GM12878 (cell line): ENCODE data around the gene WNK2. TPM values are rescaled to one million over a fixed set of nuclear protein-coding genes. Genes with fewer than 3 reads are reported as not detected.

Source experiments
- CBX5 ChIP-seq: sonication (generic); IDR thresholded peaks from 2 replicates; pipeline ENCODE4 v1.6.1; 2016; ENCODE audit warnings: low read depth, moderate library complexity, mild to moderate bottlenecking, inconsistent platforms
- CEBPB ChIP-seq, 2 experiments: fragments of 150-350 bp in 1 of 2; IDR thresholded peaks; 2 replicates each; pipeline ENCODE4 v1.6.1; 2012 to 2014; ENCODE audit warnings: low read depth in 2 of 2, low read length in 2 of 2, borderline replicate concordance in 1 of 2, inconsistent platforms in 1 of 2
- CUX1 ChIP-seq: IDR thresholded peaks from 2 replicates; pipeline ENCODE4 v1.6.1; 2012; ENCODE audit warnings: improper control_type of control experiment, low read depth, low read length; ENCODE audit not compliant: insufficient replicate concordance
- E4F1 ChIP-seq: fragments of 450-650 bp; IDR thresholded peaks from 2 replicates; pipeline ENCODE4 v1.6.1; 2018; ENCODE audit warnings: borderline replicate concordance, mild to moderate bottlenecking; ENCODE audit not compliant: partially characterized antibody
- EZH2 ChIP-seq: IDR thresholded peaks from 2 replicates; pipeline ENCODE4 v1.6.1; 2012; ENCODE audit warnings: low read depth, mild to moderate bottlenecking, control low read depth, inconsistent platforms, low read length, borderline replicate concordance; ENCODE audit not compliant: control insufficient read depth
- GABPA ChIP-seq: IDR thresholded peaks from 2 replicates; pipeline ENCODE4 v1.6.1; 2014; ENCODE audit warnings: antibody characterized with exemption, low read depth, mild to moderate bottlenecking, inconsistent platforms
- IKZF1 ChIP-seq: fragments of 450-650 bp; conservative IDR thresholded peaks from 2 replicates; pipeline ENCODE4 v1.6.1; 2017; ENCODE audit warnings: antibody characterized with exemption, mild to moderate bottlenecking
- NKRF ChIP-seq: fragments of 450-650 bp; conservative IDR thresholded peaks from 2 replicates; pipeline ENCODE4 v1.6.1; 2017; ENCODE audit warnings: mild to moderate bottlenecking, moderate library complexity
- NRF1 ChIP-seq: conservative IDR thresholded peaks from 2 replicates; pipeline ENCODE4 v1.6.1; 2011; ENCODE audit warnings: mild to moderate bottlenecking, low read depth, low read length, improper control_type of control experiment
- RBBP5 ChIP-seq: fragments of 200-600 bp; sonication (generic); conservative IDR thresholded peaks from 2 replicates; pipeline ENCODE4 v1.6.1; 2016
- polyA plus RNA-seq, 11 experiments: library from polyadenylated mRNA; depleted of rRNA in 4 of 11; unstranded in 6 of 11; stranded (reverse) in 5 of 11; fragments of >200 nt; fragmentation: Nextera tagmentation in 4 of 11; fragmentation: Illumina TruSeq in 1 of 11; extraction: Ambion mirVana in 4 of 11; extraction: Trizol in 1 of 11; gene quantifications; 1 replicate in 1 of 11; 2 replicates in 10 of 11; pipeline versions ENCODE4 v1.2.1 to v1.2.3, GENCODE V29; 2011 to 2016; ENCODE audit warnings: inconsistent platforms in 2 of 11, missing spikeins in 2 of 11, low read depth in 1 of 11
- total RNA-seq, 4 experiments: library from RNA; depleted of rRNA in 3 of 4; stranded (reverse); fragments of >200 nt in 3 of 4; fragmentation: Illumina TruSeq in 1 of 4; extraction: Trizol in 1 of 4; gene quantifications; 2 replicates each; pipeline versions ENCODE4 v1.2.1 to v1.2.3, GENCODE V29; 2013 to 2021
- TF ChIP-seq, protein P1 (sequence below): fragments of 450-650 bp; IDR thresholded peaks from 2 replicates; pipeline ENCODE4 v1.6.1; 2016; ENCODE audit warnings: mild to moderate bottlenecking, moderate library complexity, borderline replicate concordance

Gene WNK2
- total and polyA plus RNA-seq, 10 of the 15 experiments (the other 5 are each of a cell fraction or from before 2014, with no cell fraction given): 0.15 TPM; not detected in 9

GRCh38 chr9:93156475-93157008 is 27.4 kb upstream of the WNK2 start (continued):
- no peak for TF ChIP-seq E4F1
- no peak for TF ChIP-seq CEBPB (IDR thresholded peaks at IDR 0.05; ENCODE audit: borderline replicate concordance in 1 of 2, low read depth in 2 of 2, low read length in 2 of 2)
- TF ChIP-seq RBBP5: no peak
- 0 out of 2 replicates have a peak, but pooled peaks have one; percentile 31 for TF ChIP-seq GABPA
- TF ChIP-seq NKRF: no peak
- TF ChIP-seq, protein P1, sequence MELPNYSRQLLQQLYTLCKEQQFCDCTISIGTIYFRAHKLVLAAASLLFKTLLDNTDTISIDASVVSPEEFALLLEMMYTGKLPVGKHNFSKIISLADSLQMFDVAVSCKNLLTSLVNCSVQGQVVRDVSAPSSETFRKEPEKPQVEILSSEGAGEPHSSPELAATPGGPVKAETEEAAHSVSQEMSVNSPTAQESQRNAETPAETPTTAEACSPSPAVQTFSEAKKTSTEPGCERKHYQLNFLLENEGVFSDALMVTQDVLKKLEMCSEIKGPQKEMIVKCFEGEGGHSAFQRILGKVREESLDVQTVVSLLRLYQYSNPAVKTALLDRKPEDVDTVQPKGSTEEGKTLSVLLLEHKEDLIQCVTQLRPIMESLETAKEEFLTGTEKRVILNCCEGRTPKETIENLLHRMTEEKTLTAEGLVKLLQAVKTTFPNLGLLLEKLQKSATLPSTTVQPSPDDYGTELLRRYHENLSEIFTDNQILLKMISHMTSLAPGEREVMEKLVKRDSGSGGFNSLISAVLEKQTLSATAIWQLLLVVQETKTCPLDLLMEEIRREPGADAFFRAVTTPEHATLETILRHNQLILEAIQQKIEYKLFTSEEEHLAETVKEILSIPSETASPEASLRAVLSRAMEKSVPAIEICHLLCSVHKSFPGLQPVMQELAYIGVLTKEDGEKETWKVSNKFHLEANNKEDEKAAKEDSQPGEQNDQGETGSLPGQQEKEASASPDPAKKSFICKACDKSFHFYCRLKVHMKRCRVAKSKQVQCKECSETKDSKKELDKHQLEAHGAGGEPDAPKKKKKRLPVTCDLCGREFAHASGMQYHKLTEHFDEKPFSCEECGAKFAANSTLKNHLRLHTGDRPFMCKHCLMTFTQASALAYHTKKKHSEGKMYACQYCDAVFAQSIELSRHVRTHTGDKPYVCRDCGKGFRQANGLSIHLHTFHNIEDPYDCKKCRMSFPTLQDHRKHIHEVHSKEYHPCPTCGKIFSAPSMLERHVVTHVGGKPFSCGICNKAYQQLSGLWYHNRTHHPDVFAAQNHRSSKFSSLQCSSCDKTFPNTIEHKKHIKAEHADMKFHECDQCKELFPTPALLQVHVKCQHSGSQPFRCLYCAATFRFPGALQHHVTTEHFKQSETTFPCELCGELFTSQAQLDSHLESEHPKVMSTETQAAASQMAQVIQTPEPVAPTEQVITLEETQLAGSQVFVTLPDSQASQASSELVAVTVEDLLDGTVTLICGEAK: no peak
- no peak for TF ChIP-seq EZH2
- 0 out of 2 replicates have a peak, but pooled peaks have one; percentile 92 for TF ChIP-seq CBX5
- TF ChIP-seq NRF1: no peak
- peak; percentile 46 for TF ChIP-seq IKZF1
- no peak for TF ChIP-seq CUX1
